ENCODE measurements around the gene SERTM1. TPM values are rescaled to one million over a fixed set of nuclear protein-coding genes. Genes with fewer than 3 reads are reported as not detected.

SERTM1 gene
- total and polyA plus RNA-seq, 2 experiments from 2014 or later: 0.47 to 1.4 TPM

DNA sequence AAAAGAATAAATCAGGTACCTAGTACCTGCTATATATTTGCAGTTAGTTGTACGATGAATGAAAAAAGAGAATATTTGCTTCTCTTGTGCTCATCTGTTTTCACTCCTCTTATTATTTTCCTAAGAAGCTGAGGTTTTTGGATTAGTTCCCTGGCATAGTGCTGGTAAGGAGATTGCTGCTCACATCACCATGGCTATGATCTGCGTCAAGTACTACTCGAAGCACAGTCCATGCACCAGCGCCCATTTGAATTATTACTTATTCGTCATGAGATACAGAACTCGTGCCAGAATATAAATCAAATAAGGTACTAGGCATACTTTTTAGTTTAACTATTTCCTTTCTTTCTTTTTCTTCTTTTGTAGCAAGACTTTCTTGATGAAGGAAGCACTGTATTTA, 7.1 kb downstream of the SERTM1 start:
- Histone ChIP-seq H3K4me1 (ENCODE audit: insufficient read depth) (peaks cover 19% of the 10 kb centered on the region), H3K27me3 (ENCODE audit: insufficient read depth) (peaks cover 10% of the 10 kb centered on the region), H3K9me2 (ENCODE audit: insufficient read depth) (no peaks in the 10 kb centered on the region), H3K79me2 (replicated peaks; ENCODE audit: insufficient read depth) (no peaks in the 10 kb centered on the region), H4K20me1 (replicated peaks; ENCODE audit: insufficient read depth) (no peaks in the 10 kb centered on the region), H3K4me3 (no peak overlapping the region), H3K4me2 (no peak overlapping the region), H2AFZ (no peak overlapping the region), H3K27ac (ENCODE audit: low read depth) (no peak overlapping the region), H3K36me3 (ENCODE audit: insufficient read depth) (no peaks in the 10 kb centered on the region), H3F3A (replicated peaks; ENCODE audit: low read depth) (no peaks in the 10 kb centered on the region)
- no peak for ATAC-seq
- TF ChIP-seq, protein P1, sequence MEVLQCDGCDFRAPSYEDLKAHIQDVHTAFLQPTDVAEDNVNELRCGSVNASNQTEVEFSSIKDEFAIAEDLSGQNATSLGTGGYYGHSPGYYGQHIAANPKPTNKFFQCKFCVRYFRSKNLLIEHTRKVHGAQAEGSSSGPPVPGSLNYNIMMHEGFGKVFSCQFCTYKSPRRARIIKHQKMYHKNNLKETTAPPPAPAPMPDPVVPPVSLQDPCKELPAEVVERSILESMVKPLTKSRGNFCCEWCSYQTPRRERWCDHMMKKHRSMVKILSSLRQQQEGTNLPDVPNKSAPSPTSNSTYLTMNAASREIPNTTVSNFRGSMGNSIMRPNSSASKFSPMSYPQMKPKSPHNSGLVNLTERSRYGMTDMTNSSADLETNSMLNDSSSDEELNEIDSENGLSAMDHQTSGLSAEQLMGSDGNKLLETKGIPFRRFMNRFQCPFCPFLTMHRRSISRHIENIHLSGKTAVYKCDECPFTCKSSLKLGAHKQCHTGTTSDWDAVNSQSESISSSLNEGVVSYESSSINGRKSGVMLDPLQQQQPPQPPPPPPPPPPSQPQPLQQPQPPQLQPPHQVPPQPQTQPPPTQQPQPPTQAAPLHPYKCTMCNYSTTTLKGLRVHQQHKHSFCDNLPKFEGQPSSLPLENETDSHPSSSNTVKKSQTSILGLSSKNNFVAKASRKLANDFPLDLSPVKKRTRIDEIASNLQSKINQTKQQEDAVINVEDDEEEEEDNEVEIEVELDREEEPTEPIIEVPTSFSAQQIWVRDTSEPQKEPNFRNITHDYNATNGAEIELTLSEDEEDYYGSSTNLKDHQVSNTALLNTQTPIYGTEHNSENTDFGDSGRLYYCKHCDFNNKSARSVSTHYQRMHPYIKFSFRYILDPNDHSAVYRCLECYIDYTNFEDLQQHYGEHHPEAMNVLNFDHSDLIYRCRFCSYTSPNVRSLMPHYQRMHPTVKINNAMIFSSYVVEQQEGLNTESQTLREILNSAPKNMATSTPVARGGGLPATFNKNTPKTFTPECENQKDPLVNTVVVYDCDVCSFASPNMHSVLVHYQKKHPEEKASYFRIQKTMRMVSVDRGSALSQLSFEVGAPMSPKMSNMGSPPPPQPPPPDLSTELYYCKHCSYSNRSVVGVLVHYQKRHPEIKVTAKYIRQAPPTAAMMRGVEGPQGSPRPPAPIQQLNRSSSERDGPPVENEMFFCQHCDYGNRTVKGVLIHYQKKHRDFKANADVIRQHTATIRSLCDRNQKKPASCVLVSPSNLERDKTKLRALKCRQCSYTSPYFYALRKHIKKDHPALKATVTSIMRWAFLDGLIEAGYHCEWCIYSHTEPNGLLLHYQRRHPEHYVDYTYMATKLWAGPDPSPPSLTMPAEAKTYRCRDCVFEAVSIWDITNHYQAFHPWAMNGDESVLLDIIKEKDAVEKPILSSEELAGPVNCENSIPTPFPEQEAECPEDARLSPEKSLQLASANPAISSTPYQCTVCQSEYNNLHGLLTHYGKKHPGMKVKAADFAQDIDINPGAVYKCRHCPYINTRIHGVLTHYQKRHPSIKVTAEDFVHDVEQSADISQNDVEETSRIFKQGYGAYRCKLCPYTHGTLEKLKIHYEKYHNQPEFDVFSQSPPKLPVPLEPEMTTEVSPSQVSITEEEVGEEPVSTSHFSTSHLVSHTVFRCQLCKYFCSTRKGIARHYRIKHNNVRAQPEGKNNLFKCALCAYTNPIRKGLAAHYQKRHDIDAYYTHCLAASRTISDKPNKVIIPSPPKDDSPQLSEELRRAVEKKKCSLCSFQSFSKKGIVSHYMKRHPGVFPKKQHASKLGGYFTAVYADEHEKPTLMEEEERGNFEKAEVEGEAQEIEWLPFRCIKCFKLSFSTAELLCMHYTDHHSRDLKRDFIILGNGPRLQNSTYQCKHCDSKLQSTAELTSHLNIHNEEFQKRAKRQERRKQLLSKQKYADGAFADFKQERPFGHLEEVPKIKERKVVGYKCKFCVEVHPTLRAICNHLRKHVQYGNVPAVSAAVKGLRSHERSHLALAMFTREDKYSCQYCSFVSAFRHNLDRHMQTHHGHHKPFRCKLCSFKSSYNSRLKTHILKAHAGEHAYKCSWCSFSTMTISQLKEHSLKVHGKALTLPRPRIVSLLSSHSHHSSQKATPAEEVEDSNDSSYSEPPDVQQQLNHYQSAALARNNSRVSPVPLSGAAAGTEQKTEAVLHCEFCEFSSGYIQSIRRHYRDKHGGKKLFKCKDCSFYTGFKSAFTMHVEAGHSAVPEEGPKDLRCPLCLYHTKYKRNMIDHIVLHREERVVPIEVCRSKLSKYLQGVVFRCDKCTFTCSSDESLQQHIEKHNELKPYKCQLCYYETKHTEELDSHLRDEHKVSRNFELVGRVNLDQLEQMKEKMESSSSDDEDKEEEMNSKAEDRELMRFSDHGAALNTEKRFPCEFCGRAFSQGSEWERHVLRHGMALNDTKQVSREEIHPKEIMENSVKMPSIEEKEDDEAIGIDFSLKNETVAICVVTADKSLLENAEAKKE (CRISPR knock-in tag; IDR thresholded peaks at IDR 0.05): no peak
- TF ChIP-seq, protein P2, sequence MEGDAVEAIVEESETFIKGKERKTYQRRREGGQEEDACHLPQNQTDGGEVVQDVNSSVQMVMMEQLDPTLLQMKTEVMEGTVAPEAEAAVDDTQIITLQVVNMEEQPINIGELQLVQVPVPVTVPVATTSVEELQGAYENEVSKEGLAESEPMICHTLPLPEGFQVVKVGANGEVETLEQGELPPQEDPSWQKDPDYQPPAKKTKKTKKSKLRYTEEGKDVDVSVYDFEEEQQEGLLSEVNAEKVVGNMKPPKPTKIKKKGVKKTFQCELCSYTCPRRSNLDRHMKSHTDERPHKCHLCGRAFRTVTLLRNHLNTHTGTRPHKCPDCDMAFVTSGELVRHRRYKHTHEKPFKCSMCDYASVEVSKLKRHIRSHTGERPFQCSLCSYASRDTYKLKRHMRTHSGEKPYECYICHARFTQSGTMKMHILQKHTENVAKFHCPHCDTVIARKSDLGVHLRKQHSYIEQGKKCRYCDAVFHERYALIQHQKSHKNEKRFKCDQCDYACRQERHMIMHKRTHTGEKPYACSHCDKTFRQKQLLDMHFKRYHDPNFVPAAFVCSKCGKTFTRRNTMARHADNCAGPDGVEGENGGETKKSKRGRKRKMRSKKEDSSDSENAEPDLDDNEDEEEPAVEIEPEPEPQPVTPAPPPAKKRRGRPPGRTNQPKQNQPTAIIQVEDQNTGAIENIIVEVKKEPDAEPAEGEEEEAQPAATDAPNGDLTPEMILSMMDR (conservative IDR thresholded peaks at IDR 0.05; ENCODE audit: low read depth in 2 of 2): no peak
- TF ChIP-seq, protein P3, sequence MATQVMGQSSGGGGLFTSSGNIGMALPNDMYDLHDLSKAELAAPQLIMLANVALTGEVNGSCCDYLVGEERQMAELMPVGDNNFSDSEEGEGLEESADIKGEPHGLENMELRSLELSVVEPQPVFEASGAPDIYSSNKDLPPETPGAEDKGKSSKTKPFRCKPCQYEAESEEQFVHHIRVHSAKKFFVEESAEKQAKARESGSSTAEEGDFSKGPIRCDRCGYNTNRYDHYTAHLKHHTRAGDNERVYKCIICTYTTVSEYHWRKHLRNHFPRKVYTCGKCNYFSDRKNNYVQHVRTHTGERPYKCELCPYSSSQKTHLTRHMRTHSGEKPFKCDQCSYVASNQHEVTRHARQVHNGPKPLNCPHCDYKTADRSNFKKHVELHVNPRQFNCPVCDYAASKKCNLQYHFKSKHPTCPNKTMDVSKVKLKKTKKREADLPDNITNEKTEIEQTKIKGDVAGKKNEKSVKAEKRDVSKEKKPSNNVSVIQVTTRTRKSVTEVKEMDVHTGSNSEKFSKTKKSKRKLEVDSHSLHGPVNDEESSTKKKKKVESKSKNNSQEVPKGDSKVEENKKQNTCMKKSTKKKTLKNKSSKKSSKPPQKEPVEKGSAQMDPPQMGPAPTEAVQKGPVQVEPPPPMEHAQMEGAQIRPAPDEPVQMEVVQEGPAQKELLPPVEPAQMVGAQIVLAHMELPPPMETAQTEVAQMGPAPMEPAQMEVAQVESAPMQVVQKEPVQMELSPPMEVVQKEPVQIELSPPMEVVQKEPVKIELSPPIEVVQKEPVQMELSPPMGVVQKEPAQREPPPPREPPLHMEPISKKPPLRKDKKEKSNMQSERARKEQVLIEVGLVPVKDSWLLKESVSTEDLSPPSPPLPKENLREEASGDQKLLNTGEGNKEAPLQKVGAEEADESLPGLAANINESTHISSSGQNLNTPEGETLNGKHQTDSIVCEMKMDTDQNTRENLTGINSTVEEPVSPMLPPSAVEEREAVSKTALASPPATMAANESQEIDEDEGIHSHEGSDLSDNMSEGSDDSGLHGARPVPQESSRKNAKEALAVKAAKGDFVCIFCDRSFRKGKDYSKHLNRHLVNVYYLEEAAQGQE (IDR thresholded peaks at IDR 0.05; ENCODE audit: unreplicated experiment): no peak
- TF ChIP-seq EZH2phosphoT487 (IDR thresholded peaks at IDR 0.05; ENCODE audit: unreplicated experiment) (no peak), POLR2AphosphoS5 (IDR thresholded peaks at IDR 0.05; ENCODE audit: low read depth) (no peak), JUNB (IDR thresholded peaks at IDR 0.05; ENCODE audit: unreplicated experiment) (no peak), ZNF331 (CRISPR knock-in tag; IDR thresholded peaks at IDR 0.05; ENCODE audit: low read depth) (no peak), STAT1 (IDR thresholded peaks at IDR 0.05; ENCODE audit: unreplicated experiment) (no peak), EZH2 (IDR thresholded peaks at IDR 0.05; ENCODE audit: low read depth, unreplicated experiment) (no peak), CREB1 (CRISPR knock-in tag; IDR thresholded peaks at IDR 0.05; ENCODE audit: low read depth) (no peak), ZNF114 (CRISPR knock-in tag; IDR thresholded peaks at IDR 0.05) (no peak)
- TF ChIP-seq, protein P4, sequence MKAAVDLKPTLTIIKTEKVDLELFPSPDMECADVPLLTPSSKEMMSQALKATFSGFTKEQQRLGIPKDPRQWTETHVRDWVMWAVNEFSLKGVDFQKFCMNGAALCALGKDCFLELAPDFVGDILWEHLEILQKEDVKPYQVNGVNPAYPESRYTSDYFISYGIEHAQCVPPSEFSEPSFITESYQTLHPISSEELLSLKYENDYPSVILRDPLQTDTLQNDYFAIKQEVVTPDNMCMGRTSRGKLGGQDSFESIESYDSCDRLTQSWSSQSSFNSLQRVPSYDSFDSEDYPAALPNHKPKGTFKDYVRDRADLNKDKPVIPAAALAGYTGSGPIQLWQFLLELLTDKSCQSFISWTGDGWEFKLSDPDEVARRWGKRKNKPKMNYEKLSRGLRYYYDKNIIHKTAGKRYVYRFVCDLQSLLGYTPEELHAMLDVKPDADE (IDR thresholded peaks at IDR 0.05): no peak
- H3K9me3 Mint-ChIP-seq: no peaks in the 10 kb centered on the region
- peaks cover 14% of the 10 kb centered on the region for H3K4me1 Mint-ChIP-seq
- H3K36me3 Mint-ChIP-seq (ENCODE audit: low read depth): no peaks in the 10 kb centered on the region
- H3K27me3 Mint-ChIP-seq (ENCODE audit: insufficient read depth, low read depth, poor library complexity): peaks cover 6% of the 10 kb centered on the region
- DNase-seq (ENCODE audit: low spot score): no peak
- H3K27ac Mint-ChIP-seq: no peak overlapping the region
- no peak overlapping the region for H3K4me3 Mint-ChIP-seq

Data from GM23338 (cell line).